Measurements from ENCODE around the gene IL22RA1.

IL22RA1 gene

DNA sequence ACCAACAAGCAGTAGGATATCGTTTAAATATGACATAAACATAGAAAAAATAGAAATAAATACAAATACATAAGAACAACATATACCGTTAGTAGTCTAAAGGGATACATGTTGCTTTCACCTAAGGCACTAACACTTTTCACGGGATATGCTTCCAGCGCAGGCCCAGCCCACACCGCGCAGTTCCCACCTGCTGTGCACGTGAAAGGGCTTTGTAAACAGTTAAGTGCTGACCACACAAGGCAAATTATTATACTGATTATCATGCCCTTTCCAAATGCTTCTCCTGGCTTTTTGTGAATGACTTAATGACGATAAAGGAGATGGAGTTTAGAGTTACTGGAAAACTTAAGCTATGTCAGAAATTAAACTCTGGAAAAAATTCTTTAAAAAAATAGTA, 11.3 kb upstream of the IL22RA1 start:
- Histone ChIP-seq H4K8ac (ENCODE audit: low read length) (no peak overlapping the region), H3K79me1 (replicated peaks; ENCODE audit: low read length, poor library complexity, severe bottlenecking) (no peaks in the 10 kb centered on the region), H2BK12ac (ENCODE audit: low read length in 2 of 2) (no peak overlapping the region), H3K27me3 (ENCODE audit: control insufficient read depth in 1 of 2, insufficient read depth in 1 of 2, low read length in 2 of 2) (peaks cover 39 to 67% of the 10 kb centered on the region in 2 experiments), H3K23ac (ENCODE audit: low read length in 2 of 2) (no peak overlapping the region), H3K4me2 (ENCODE audit: low read length, poor library complexity, severe bottlenecking) (no peak overlapping the region), H2BK5ac (ENCODE audit: low read depth, low read length, poor library complexity, severe bottlenecking) (no peak overlapping the region), H4K91ac (ENCODE audit: low read length) (no peak overlapping the region), H3K4me3 (ENCODE audit: insufficient read depth in 1 of 2, low read depth in 1 of 2, low read length in 2 of 2) (no peak overlapping the region), H3K4me1 (ENCODE audit: control insufficient read depth, insufficient read depth, low read depth, low read length) (peaks cover 6% of the 10 kb centered on the region), H3K9ac (ENCODE audit: low read length) (no peak overlapping the region), H2BK15ac (ENCODE audit: low read depth, poor library complexity, severe bottlenecking) (no peak overlapping the region), H3K4ac (ENCODE audit: low read depth in 1 of 2, low read length in 2 of 2) (no peak overlapping the region), H3K14ac (ENCODE audit: low read length in 2 of 2) (no peak overlapping the region), H2AK5ac (ENCODE audit: low read length, severe bottlenecking) (no peak overlapping the region), H3K27ac (ENCODE audit: low read length, poor library complexity, severe bottlenecking) (no peak overlapping the region), H3K9me3 (ENCODE audit: control insufficient read depth, low read length) (no peaks in the 10 kb centered on the region), H2BK120ac (ENCODE audit: low read depth, low read length) (no peak overlapping the region), H3K36me3 (ENCODE audit: control insufficient read depth in 1 of 2, insufficient read depth in 2 of 2, low read depth in 1 of 2, low read length in 2 of 2) (no peaks in the 10 kb centered on the region), H2AFZ (ENCODE audit: low read depth, low read length) (no peak overlapping the region), H3K18ac (ENCODE audit: low read depth in 1 of 2, low read length in 2 of 2) (no peak overlapping the region)
- no peak for DNase-seq
- whole genome bisulfite sequencing, result 55% methylated on average over 5 of the region's 8 CpGs

DNA sequence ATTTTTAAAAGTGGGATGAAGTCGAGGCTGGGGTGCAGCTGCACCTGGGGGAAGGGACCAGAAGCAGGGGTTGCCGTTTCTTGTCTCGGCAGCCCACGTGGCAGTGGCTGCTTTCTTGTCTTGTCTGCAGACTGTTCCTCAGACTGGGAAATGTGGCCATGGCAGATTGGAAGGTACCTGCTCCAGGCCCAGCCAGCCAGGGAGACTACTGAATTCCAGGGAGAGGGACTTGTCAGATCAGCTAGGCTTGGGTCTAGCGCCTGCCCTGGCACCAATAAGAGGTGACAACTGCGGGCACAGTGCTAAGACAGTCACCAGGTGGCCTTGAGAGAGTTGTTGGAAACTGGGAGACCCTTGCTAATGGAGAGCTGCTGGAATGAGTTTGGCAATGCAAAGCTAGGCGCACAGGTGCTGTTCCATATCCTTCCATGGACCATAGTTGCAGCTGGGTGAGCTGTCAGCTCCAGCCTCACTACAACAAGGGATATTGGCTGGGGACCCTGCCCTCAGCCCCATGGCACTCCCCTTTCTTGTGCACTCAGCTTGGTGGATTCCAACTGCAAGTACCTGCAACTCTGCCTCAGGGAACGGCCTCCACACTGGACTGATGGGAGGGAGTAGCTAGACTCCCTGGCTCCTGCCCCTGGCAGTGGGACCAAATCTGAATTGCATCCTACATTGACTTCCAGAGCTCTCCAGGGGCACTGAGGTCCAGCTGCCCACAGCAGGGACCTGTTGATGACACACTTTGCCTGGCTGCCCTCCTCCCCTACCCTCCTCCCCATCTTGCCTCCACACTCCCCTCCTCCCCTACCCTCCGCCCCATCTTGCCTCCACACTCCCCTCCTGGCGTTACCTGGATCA, 9.9 kb upstream of the IL22RA1 start:
- WGBS, result 91% methylated on average over 10 of the region's 10 CpGs
- H3K27me3 ChIP-seq (ENCODE audit: control insufficient read depth in 1 of 2, insufficient read depth in 1 of 2, low read length in 2 of 2), result peaks cover 40 to 62% of the 10 kb centered on the region in 2 experiments
- no peaks in the 10 kb centered on the region for H3K36me3 ChIP-seq (ENCODE audit: control insufficient read depth in 1 of 2, insufficient read depth in 2 of 2, low read depth in 1 of 2, low read length in 2 of 2)
- H4K8ac ChIP-seq (ENCODE audit: low read length), result no peak overlapping the region
- no peaks in the 10 kb centered on the region for H3K9me3 ChIP-seq (ENCODE audit: control insufficient read depth, low read length)
- H2BK12ac ChIP-seq (ENCODE audit: low read length in 2 of 2), result no peak overlapping the region
- no peak overlapping the region for H2BK120ac ChIP-seq (ENCODE audit: low read depth, low read length)
- no peak overlapping the region for H2BK15ac ChIP-seq (ENCODE audit: low read depth, poor library complexity, severe bottlenecking)
- H3K4me3 ChIP-seq (ENCODE audit: insufficient read depth in 1 of 2, low read depth in 1 of 2, low read length in 2 of 2), result no peak overlapping the region
- peak overlapping the region; percentile 14 for H4K91ac ChIP-seq (ENCODE audit: low read length)
- no peak overlapping the region for H3K27ac ChIP-seq (ENCODE audit: low read length, poor library complexity, severe bottlenecking)
- peaks cover 6% of the 10 kb centered on the region for H3K4me1 ChIP-seq (ENCODE audit: control insufficient read depth, insufficient read depth, low read depth, low read length)
- H3K79me1 ChIP-seq (replicated peaks; ENCODE audit: low read length, poor library complexity, severe bottlenecking), result no peaks in the 10 kb centered on the region
- no peak overlapping the region for H3K14ac ChIP-seq (ENCODE audit: low read length in 2 of 2)
- H2AK5ac ChIP-seq (ENCODE audit: low read length, severe bottlenecking), result no peak overlapping the region
- no peak overlapping the region for H2AFZ ChIP-seq (ENCODE audit: low read depth, low read length)
- no peak overlapping the region for H3K18ac ChIP-seq (ENCODE audit: low read depth in 1 of 2, low read length in 2 of 2)
- DNase-seq, result no peak
- H2BK5ac ChIP-seq (ENCODE audit: low read depth, low read length, poor library complexity, severe bottlenecking), result no peak overlapping the region
- no peak overlapping the region for H3K9ac ChIP-seq (ENCODE audit: low read length)
- H3K4ac ChIP-seq (ENCODE audit: low read depth in 1 of 2, low read length in 2 of 2), result no peak overlapping the region
- H3K4me2 ChIP-seq (ENCODE audit: low read length, poor library complexity, severe bottlenecking), result no peak overlapping the region
- H3K23ac ChIP-seq (ENCODE audit: low read length in 2 of 2), result no peak overlapping the region

- 22% methylated on average over 12 of the region's 12 CpGs for WGBS
Measured at GRCh38 chr1:24151175-24151533, 8.2 kb upstream of the IL22RA1 start.

GRCh38 chr1:24150234-24151174, 7.6 kb upstream of the IL22RA1 start:
- Histone ChIP-seq H3K36me3 (ENCODE audit: control insufficient read depth in 1 of 2, insufficient read depth in 2 of 2, low read depth in 1 of 2, low read length in 2 of 2) (no peaks in the 10 kb centered on the region), H2BK12ac (ENCODE audit: low read length in 2 of 2) (no peak overlapping the region), H3K14ac (ENCODE audit: low read length in 2 of 2) (peak overlapping the region in 1 of 2 experiments; percentile 45), H3K18ac (ENCODE audit: low read depth in 1 of 2, low read length in 2 of 2) (peak overlapping the region; percentile 16 to 19), H3K23ac (ENCODE audit: low read length in 2 of 2) (no peak overlapping the region), H3K79me1 (replicated peaks; ENCODE audit: low read length, poor library complexity, severe bottlenecking) (no peaks in the 10 kb centered on the region), H3K4me3 (ENCODE audit: insufficient read depth in 1 of 2, low read depth in 1 of 2, low read length in 2 of 2) (peak overlapping the region in 1 of 2 experiments; percentile 75), H3K27me3 (ENCODE audit: control insufficient read depth in 1 of 2, insufficient read depth in 1 of 2, low read length in 2 of 2) (peaks cover 47 to 52% of the 10 kb centered on the region in 2 experiments), H3K9ac (ENCODE audit: low read length) (peak overlapping the region; percentile 71), H3K27ac (ENCODE audit: low read length, poor library complexity, severe bottlenecking) (no peak overlapping the region), H2BK15ac (ENCODE audit: low read depth, poor library complexity, severe bottlenecking) (no peak overlapping the region), H4K91ac (ENCODE audit: low read length) (peak overlapping the region; percentile 43), H3K9me3 (ENCODE audit: control insufficient read depth, low read length) (no peaks in the 10 kb centered on the region), H3K4ac (ENCODE audit: low read depth in 1 of 2, low read length in 2 of 2) (no peak overlapping the region), H2BK5ac (ENCODE audit: low read depth, low read length, poor library complexity, severe bottlenecking) (no peak overlapping the region), H2AK5ac (ENCODE audit: low read length, severe bottlenecking) (no peak overlapping the region), H4K8ac (ENCODE audit: low read length) (peak overlapping the region; percentile 35), H3K4me1 (ENCODE audit: control insufficient read depth, insufficient read depth, low read depth, low read length) (peaks cover 6% of the 10 kb centered on the region), H2BK120ac (ENCODE audit: low read depth, low read length) (no peak overlapping the region), H3K4me2 (ENCODE audit: low read length, poor library complexity, severe bottlenecking) (peak overlapping the region; percentile 76), H2AFZ (ENCODE audit: low read depth, low read length) (peak overlapping the region; percentile 53)
- WGBS, result 20% methylated on average over 34 of the region's 36 CpGs
- peak; percentile 77 for DNase-seq

More at GRCh38 chr1:24151175-24151533, 8.2 kb upstream of the IL22RA1 start:
- Histone ChIP-seq H3K79me1 (replicated peaks; ENCODE audit: low read length, poor library complexity, severe bottlenecking) (no peaks in the 10 kb centered on the region), H3K4ac (ENCODE audit: low read depth in 1 of 2, low read length in 2 of 2) (no peak overlapping the region), H3K9me3 (ENCODE audit: control insufficient read depth, low read length) (no peaks in the 10 kb centered on the region), H2AK5ac (ENCODE audit: low read length, severe bottlenecking) (no peak overlapping the region), H3K18ac (ENCODE audit: low read depth in 1 of 2, low read length in 2 of 2) (no peak overlapping the region), H3K4me2 (ENCODE audit: low read length, poor library complexity, severe bottlenecking) (no peak overlapping the region), H3K36me3 (ENCODE audit: control insufficient read depth in 1 of 2, insufficient read depth in 2 of 2, low read depth in 1 of 2, low read length in 2 of 2) (no peaks in the 10 kb centered on the region), H3K9ac (ENCODE audit: low read length) (no peak overlapping the region), H2BK120ac (ENCODE audit: low read depth, low read length) (no peak overlapping the region), H3K23ac (ENCODE audit: low read length in 2 of 2) (no peak overlapping the region), H2BK5ac (ENCODE audit: low read depth, low read length, poor library complexity, severe bottlenecking) (no peak overlapping the region), H3K4me3 (ENCODE audit: insufficient read depth in 1 of 2, low read depth in 1 of 2, low read length in 2 of 2) (no peak overlapping the region), H3K14ac (ENCODE audit: low read length in 2 of 2) (no peak overlapping the region), H3K27me3 (ENCODE audit: control insufficient read depth in 1 of 2, insufficient read depth in 1 of 2, low read length in 2 of 2) (peaks cover 50 to 58% of the 10 kb centered on the region in 2 experiments), H2AFZ (ENCODE audit: low read depth, low read length) (no peak overlapping the region), H3K4me1 (ENCODE audit: control insufficient read depth, insufficient read depth, low read depth, low read length) (peaks cover 6% of the 10 kb centered on the region), H2BK15ac (ENCODE audit: low read depth, poor library complexity, severe bottlenecking) (no peak overlapping the region), H3K27ac (ENCODE audit: low read length, poor library complexity, severe bottlenecking) (no peak overlapping the region), H4K91ac (ENCODE audit: low read length) (no peak overlapping the region), H4K8ac (ENCODE audit: low read length) (no peak overlapping the region), H2BK12ac (ENCODE audit: low read length in 2 of 2) (no peak overlapping the region)
- no peak for DNase-seq
